GM12878 (cell line): Measurements from ENCODE around the gene FOLR3.

Experiments
- CTCF ChIP-seq, 3 experiments: IDR thresholded peaks in 2 of 3; conservative IDR thresholded peaks in 1 of 3; 2 replicates each; pipeline ENCODE4 v1.5.1; 2011; ENCODE audit warnings: low read depth in 3 of 3, low read length in 3 of 3, mild to moderate bottlenecking in 3 of 3, control low read depth in 2 of 3, moderate library complexity in 2 of 3, inconsistent platforms in 1 of 3, mixed read lengths in 1 of 3; ENCODE audit not compliant: control insufficient read depth in 2 of 3, insufficient read depth in 1 of 3; ENCODE audit errors: extremely low read depth in 1 of 3
- NFYB ChIP-seq: IDR thresholded peaks from 2 replicates; pipeline ENCODE4 v1.6.1; 2011; ENCODE audit warnings: low read depth, mild to moderate bottlenecking, low read length, improper control_type of control experiment, moderate library complexity; ENCODE audit not compliant: insufficient read depth
- POLR2AphosphoS5 ChIP-seq: IDR thresholded peaks from 2 replicates; pipeline ENCODE4 v1.6.1; 2011; ENCODE audit warnings: mild to moderate bottlenecking, low read length, inconsistent platforms
- TCF12 ChIP-seq: IDR thresholded peaks from 2 replicates; pipeline ENCODE4 v1.6.1; 2011; ENCODE audit warnings: low read depth, mild to moderate bottlenecking, low read length

DNA sequence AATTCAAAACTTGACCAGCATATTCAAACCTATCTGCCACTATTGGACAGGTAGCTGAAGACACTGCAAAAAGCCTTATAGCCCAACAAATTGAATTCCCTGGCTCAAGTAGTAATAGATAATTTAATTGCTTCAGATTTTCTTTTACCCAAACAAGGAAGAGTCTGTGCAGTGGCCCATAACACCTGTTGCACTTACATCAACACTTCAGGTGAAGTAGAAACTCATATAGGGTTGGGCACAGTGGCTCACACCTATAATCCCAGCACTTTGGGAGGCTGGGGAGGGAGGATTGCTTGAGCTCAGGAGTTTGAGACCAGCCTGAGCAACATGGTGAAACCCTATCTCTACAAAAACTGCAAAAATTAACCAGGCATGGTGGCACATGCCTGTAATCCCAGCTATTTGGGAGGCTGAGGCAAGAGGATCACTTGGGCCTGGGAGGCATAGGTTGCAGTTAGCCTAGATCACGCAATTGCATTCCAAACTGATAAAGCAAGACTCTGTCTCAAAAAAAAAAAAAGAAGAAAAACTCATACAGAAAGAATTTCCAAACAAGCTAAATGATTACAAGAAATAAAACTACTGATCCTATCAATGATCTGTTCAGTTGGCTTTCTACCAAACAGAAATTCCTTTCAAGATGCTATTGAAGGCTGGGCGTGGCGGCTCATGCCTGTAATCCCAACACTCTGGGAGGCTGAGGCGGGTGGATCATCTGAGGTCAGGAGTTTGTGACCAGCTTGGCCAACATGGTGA is 9.5 kb downstream of the FOLR3 start:
- TF ChIP-seq NFYB = no peak
- no peak for TF ChIP-seq POLR2AphosphoS5
- no peak for TF ChIP-seq TCF12
- no peak for TF ChIP-seq CTCF (IDR thresholded peaks at IDR 0.05 in 2 of 3, conservative IDR thresholded peaks at IDR 0.05 in 1 of 3; ENCODE audit: control insufficient read depth in 2 of 3, extremely low read depth in 1 of 3, insufficient read depth in 1 of 3, low read depth in 3 of 3, low read length in 3 of 3)
